ENCODE data around the gene IGHMBP2.
A peak's percentile ranks its signal among the peaks of the same experiment; 100 is the strongest.

The IGHMBP2 gene

GRCh38 chr11:68890490-68891231 lies 13.0 kb upstream of the IGHMBP2 start:
- DNase-seq (ENCODE audit: low read depth in 4 of 4, low spot score in 1 of 4) = no peak

- no peak for DNase-seq (ENCODE audit: low read depth in 4 of 4, low spot score in 1 of 4)
Observed at GRCh38 chr11:68891351-68891948, 12.2 kb upstream of the IGHMBP2 start.

GRCh38 chr11:68892576-68892975 lies 11.1 kb upstream of the IGHMBP2 start:
- DNase-seq (ENCODE audit: low read depth in 4 of 4, low spot score in 1 of 4) = no peak

- DNase-seq (ENCODE audit: low read depth in 4 of 4, low spot score in 1 of 4) = no peak
Observed at GRCh38 chr11:68893282-68893681, 10.4 kb upstream of the IGHMBP2 start.

- no peak for DNase-seq (ENCODE audit: low read depth in 4 of 4, low spot score in 1 of 4)
Observed at GRCh38 chr11:68896171-68896959, 7.3 kb upstream of the IGHMBP2 start.

- DNase-seq (ENCODE audit: low read depth in 4 of 4, low spot score in 1 of 4) = no peak
Observed at GRCh38 chr11:68897441-68897840, 6.2 kb upstream of the IGHMBP2 start.

- DNase-seq (ENCODE audit: low read depth in 4 of 4, low spot score in 1 of 4) = no peak
Observed at GRCh38 chr11:68900835-68901381, 2.8 kb upstream of the IGHMBP2 start.

GRCh38 chr11:68904248-68904847 lies 657 bp downstream of the IGHMBP2 start:
- peak in 1 of 4 experiments; percentile 24 for DNase-seq (ENCODE audit: low read depth in 4 of 4, low spot score in 1 of 4)

GRCh38 chr11:68905421-68906360 lies 2.0 kb downstream of the IGHMBP2 start:
- DNase-seq (ENCODE audit: low read depth in 4 of 4, low spot score in 1 of 4) = no peak

GRCh38 chr11:68908273-68908672 lies 4.6 kb downstream of the IGHMBP2 start:
- no peak for DNase-seq (ENCODE audit: low read depth in 4 of 4, low spot score in 1 of 4)

GRCh38 chr11:68910965-68911364 lies 7.3 kb downstream of the IGHMBP2 start:
- DNase-seq (ENCODE audit: low read depth in 4 of 4, low spot score in 1 of 4) = no peak

GRCh38 chr11:68911731-68912130 lies 8.0 kb downstream of the IGHMBP2 start:
- no peak for DNase-seq (ENCODE audit: low read depth in 4 of 4, low spot score in 1 of 4)

GRCh38 chr11:68912254-68912653 lies 8.6 kb downstream of the IGHMBP2 start:
- no peak for DNase-seq (ENCODE audit: low read depth in 4 of 4, low spot score in 1 of 4)

GRCh38 chr11:68913188-68913587 lies 9.5 kb downstream of the IGHMBP2 start:
- no peak for DNase-seq (ENCODE audit: low read depth in 4 of 4, low spot score in 1 of 4)

GRCh38 chr11:68914761-68915160 lies 11.1 kb downstream of the IGHMBP2 start:
- DNase-seq (ENCODE audit: low read depth in 4 of 4, low spot score in 1 of 4) = no peak

GRCh38 chr11:68916439-68916838 lies 12.7 kb downstream of the IGHMBP2 start:
- DNase-seq (ENCODE audit: low read depth in 4 of 4, low spot score in 1 of 4) = no peak

- no peak for DNase-seq (ENCODE audit: low read depth in 4 of 4, low spot score in 1 of 4)
Observed at GRCh38 chr11:68923614-68924013, 19.9 kb downstream of the IGHMBP2 start.

GRCh38 chr11:68924073-68924925 lies 20.6 kb downstream of the IGHMBP2 start:
- DNase-seq (ENCODE audit: low read depth in 4 of 4, low spot score in 1 of 4) = no peak

- no peak for DNase-seq (ENCODE audit: low read depth in 4 of 4, low spot score in 1 of 4)
Observed at GRCh38 chr11:68925611-68926010, 21.9 kb downstream of the IGHMBP2 start.
